A673 (cell line): Measurements from ENCODE around the gene CDK14.

Experiments used
- CTCF ChIP-seq: fragments of 300-800, 200-600 bp; sonication (generic); conservative IDR thresholded peaks from 2 replicates; pipeline ENCODE4 v1.5.1; 2017; ENCODE audit warnings: low read depth, mild to moderate bottlenecking, antibody characterized with exemption, low read length, moderate library complexity, mixed read lengths
- EZH2 ChIP-seq: fragments of 200-600 bp; sonication (generic); IDR thresholded peaks from 2 replicates; pipeline ENCODE4 v1.6.1; 2017; ENCODE audit warnings: borderline replicate concordance, low read depth, mild to moderate bottlenecking, mixed read lengths, antibody characterized with exemption, low read length; ENCODE audit not compliant: poor library complexity, severe bottlenecking

- TF ChIP-seq CTCF (no peak), EZH2 (no peak)
Measured at GRCh38 chr7:90900628-90901356, 304.7 kb downstream of the CDK14 start.
